ENCODE results near the gene ORM2.

ORM2 gene

DNA sequence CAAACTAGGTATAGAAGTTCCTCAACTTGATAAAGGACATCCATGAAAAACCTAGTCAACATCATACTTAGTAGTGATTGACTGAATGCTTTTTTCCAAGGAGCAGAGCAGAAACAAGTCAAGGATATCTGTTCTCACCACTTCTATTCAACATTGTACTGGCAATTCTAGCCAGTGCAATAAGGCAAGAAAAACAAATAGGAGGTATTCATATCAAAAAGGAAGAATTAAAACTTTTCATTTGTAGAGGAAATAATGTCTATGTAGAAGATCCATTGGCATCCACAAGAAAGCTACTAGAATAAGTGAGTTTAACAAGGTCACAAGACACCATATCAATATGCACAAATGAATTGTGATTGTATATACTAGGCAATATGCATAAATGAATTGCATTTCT is 35.0 kb upstream of the ORM2 start:
- no peak for DNase-seq (ENCODE audit: low read depth)

DNA sequence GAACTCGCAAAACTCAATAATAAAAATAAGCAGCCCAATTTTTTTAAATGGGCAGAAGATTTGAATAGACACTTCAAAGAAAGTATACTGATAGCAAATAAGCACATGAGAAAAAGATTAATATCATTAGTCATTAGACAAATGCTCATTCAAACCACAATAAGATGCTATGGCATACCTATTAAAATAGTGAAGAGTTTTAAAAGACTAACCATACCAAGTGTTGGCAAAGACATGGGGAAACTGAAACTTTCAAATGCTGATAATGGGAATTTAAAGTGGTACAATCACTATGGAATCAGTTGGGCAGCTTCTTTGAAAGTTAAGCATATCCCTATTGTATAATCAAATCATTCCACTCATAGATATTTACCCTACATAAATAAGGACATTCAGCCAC is 33.3 kb upstream of the ORM2 start:
- no peak for DNase-seq (ENCODE audit: low read depth)

- DNase-seq (ENCODE audit: low read depth): no peak
These were observed 30.1 kb upstream of the ORM2 start for GRCh38 chr9:114299286-114300152.

GRCh38 chr9:114300153-114300845 is 29.4 kb upstream of the ORM2 start:
- no peak for DNase-seq (ENCODE audit: low read depth)

GRCh38 chr9:114300846-114301797 is 28.5 kb upstream of the ORM2 start:
- DNase-seq (ENCODE audit: low read depth): no peak

GRCh38 chr9:114301798-114302565 is 27.7 kb upstream of the ORM2 start:
- no peak for DNase-seq (ENCODE audit: low read depth)

DNA sequence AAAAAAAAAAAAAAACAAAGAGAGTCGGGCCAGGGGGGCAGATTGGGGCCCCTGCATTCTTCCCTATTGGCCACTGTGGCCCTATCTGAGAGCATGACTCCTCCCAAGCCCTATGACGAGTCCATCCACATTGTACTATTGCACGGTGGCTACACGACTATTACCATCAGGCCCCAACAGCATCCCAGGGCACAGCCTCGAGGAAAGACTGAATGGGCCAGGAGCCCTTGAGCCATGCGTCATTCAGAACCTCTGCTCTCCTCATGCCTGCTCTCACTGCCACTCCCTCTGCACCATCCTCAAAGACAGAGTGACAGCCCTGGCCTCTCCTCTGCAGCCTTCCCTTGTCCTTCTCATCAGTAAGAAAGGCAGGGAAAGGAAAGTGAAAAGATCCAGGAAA is 26.9 kb upstream of the ORM2 start:
- DNase-seq (ENCODE audit: low read depth): no peak

GRCh38 chr9:114303571-114303970 is 26.1 kb upstream of the ORM2 start:
- no peak for DNase-seq (ENCODE audit: low read depth)

- no peak for DNase-seq (ENCODE audit: low read depth)
These were observed 25.7 kb upstream of the ORM2 start for GRCh38 chr9:114303977-114304376.

GRCh38 chr9:114304416-114305188 is 25.1 kb upstream of the ORM2 start:
- DNase-seq (ENCODE audit: low read depth): no peak

GRCh38 chr9:114307899-114308267 is 21.8 kb upstream of the ORM2 start:
- peak; percentile 43 for DNase-seq (ENCODE audit: low read depth)

DNA sequence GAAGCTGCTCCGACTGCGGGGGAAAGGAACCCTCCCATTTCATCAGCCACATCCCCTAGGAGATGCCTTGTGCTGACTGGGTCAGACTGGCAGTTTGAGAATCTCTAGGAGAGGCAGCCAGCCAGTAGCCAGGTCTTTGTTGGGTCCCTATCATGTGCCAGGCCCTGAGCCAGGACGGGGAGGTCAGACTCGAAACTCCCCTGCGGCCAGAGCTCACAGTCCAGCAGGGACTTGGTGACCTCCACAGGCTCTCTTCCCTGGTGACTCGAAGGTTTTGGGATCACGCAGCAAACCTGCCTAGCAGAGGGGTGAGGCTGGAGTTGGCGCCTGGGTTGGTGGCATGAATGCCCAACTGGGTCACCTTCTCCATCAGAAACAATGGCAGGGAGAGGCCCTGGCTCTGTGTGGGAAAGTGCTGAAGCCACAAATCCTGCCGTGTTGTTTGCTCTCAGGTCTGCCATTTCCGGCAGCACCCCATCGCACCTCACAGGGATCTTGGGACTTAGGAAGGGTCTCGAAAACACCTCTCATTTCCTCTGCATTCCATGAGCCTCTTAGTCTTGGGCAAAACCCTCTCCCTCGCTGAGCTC is 21.2 kb upstream of the ORM2 start:
- DNase-seq (ENCODE audit: low read depth): no peak

DNA sequence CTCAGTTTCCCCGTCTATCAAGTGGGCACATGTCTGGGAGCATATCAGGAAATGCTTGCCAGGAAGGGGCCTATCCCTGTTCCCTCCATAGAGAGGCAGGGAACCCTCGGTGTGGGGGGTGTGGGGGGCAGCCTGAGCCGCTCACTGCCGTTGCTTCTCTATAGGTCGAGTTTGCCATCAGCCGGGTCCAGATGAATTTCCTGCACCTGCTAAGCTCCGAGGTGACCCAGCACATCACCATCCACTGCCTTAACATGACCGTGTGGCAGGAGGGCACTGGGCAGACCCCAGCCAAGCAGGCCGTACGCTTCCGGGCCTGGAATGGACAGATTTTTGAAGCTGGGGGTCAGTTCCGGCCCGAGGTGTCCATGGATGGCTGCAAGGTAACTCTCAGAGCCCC is 20.6 kb upstream of the ORM2 start:
- DNase-seq (ENCODE audit: low read depth): no peak

GRCh38 chr9:114310471-114311450 is 18.9 kb upstream of the ORM2 start:
- DNase-seq (ENCODE audit: low read depth): no peak

DNA sequence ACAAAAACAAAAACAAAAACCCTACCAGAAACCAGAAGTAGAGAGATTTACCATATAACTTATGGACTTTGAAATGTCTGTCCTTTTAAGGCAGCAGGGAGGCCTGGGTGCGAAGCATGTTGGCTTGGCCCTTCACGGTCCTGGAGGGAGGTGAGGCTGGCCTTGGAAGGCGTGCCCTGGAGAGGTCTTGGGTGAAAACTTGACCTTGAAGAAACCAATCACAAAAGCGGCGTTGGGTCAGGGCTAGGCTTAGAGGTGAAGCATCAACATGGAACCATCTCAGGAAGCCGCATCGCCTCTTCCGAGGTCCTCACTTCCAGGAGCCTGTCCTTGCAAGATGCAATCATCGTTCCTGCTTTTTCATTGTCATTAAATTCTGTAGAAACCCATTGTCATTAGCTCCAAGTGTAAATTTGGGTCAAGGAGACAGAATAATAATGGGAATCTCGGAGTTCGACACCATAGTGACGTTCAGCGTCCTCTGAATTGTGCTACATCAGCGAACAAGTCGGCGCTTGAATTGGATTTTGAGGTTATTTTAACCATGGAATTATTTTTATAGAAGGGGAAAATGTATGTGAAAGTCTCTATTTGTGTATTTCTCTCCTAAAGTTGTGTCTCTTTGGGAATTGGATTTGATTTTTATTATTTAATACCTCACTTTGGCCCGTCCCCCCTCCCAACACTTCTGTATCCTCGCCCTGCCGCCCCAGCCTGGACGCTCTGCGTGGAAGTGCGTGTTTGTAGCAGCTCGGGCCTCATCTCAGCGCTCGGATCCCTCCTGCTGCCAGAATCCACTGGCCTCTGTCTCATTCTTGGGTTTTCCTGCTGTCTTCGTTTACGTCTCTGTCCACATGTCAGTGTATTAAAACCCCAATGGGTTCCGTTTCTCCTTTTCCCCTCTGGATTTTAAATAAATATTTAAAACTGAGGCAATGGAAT is 17.8 kb upstream of the ORM2 start:
- DNase-seq (ENCODE audit: low read depth): no peak

GRCh38 chr9:114312513-114312875 is 17.2 kb upstream of the ORM2 start:
- no peak for DNase-seq (ENCODE audit: low read depth)

DNA sequence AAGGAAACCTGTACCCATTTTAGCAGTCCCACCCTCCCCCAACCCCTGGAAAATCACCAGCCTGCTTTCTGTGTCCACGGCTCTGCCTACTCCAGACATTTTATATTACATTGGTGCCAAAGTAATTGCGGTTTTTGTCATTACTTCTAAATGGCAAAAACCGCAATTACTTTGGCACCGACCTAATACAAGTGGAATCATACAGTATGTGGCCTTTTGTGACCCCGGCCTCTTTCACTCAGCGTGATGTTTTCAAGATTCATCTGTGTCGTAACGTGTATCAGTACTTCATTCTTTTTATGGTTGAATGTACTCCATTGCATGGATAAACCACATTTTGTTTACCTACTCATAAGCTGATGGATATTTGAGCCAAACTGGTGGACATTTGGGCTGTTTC is 16.5 kb upstream of the ORM2 start:
- DNase-seq (ENCODE audit: low read depth): no peak

- no peak for DNase-seq (ENCODE audit: low read depth)
These were observed 15.3 kb upstream of the ORM2 start for GRCh38 chr9:114314256-114314867.
